Astrocyte (in vitro differentiated cells and primary cell): ENCODE results near the gene KLC3.

Source experiments
- CTCF ChIP-seq: IDR thresholded peaks from 2 replicates; pipeline ENCODE4 v1.5.1; 2011; ENCODE audit warnings: low read depth, mild to moderate bottlenecking, inconsistent platforms, low read length, moderate library complexity; ENCODE audit not compliant: insufficient read depth
- EZH2 ChIP-seq: IDR thresholded peaks from 2 replicates; pipeline ENCODE4 v1.6.1; 2012; ENCODE audit warnings: mild to moderate bottlenecking, low read length, inconsistent platforms; ENCODE audit not compliant: insufficient read depth

DNA sequence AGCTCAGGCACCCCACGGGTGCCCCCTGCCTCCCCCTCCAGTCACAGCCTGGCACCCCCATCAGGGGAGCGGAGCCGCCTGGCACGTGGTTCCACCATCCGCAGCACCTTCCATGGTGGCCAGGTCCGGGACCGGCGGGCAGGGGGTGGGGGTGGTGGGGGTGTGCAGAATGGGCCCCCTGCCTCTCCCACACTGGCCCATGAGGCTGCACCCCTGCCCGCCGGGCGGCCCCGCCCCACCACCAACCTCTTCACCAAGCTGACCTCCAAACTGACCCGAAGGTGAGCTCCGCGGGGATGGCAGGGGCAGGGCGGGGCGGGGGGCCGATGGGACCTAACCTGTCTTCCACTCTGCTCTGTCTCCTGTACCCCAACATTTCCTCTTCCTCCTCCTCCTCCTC, 42.9 kb upstream of the KLC3 start:
- no peak for TF ChIP-seq CTCF
- no peak for TF ChIP-seq EZH2
